ENCODE data around the gene GALNT14.

DNA sequence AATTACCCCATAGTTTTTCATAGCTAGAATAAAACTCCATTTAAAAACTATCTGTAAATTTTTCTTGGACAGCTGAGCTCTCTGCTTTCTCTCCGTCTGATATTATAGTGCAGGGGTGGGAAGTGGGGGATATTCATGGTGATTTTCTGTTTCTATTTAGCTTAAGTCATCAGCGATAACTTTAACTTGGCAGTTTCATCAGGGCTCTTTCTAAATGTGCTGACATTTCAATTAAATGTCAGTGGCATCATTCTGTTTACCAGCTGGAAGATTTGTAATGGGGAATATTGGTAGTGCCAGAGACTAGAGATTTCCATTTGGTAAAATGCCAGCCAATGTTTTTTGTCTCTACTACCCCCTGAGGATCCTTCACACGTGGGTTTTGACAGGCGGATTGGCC lies 277.5 kb downstream of the GALNT14 start:
- TF ChIP-seq, protein P1, sequence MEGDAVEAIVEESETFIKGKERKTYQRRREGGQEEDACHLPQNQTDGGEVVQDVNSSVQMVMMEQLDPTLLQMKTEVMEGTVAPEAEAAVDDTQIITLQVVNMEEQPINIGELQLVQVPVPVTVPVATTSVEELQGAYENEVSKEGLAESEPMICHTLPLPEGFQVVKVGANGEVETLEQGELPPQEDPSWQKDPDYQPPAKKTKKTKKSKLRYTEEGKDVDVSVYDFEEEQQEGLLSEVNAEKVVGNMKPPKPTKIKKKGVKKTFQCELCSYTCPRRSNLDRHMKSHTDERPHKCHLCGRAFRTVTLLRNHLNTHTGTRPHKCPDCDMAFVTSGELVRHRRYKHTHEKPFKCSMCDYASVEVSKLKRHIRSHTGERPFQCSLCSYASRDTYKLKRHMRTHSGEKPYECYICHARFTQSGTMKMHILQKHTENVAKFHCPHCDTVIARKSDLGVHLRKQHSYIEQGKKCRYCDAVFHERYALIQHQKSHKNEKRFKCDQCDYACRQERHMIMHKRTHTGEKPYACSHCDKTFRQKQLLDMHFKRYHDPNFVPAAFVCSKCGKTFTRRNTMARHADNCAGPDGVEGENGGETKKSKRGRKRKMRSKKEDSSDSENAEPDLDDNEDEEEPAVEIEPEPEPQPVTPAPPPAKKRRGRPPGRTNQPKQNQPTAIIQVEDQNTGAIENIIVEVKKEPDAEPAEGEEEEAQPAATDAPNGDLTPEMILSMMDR (conservative IDR thresholded peaks at IDR 0.05 in 1 of 2, IDR thresholded peaks at IDR 0.05 in 1 of 2; ENCODE audit: low read depth in 1 of 2, low read length in 2 of 2) = no peak
- TF ChIP-seq EZH2 (IDR thresholded peaks at IDR 0.05; ENCODE audit: low read length, missing control alignments) = no peak

Measured in fibroblast of lung (primary cell).